H9 (cell line): ENCODE measurements around the gene PEPD. TPM values are rescaled to one million over a fixed set of nuclear protein-coding genes. Genes with fewer than 3 reads are reported as not detected.
A peak's percentile ranks its signal among the peaks of the same experiment; 100 is the strongest.

Source experiments
- DNase-seq: peaks from one replicate; pipeline ENCODE4 v3.0.0-alpha.2; 2017
- H2AFZ ChIP-seq: one replicate; pipeline ENCODE4 v1.6.1; 2013; ENCODE audit warnings: mild to moderate bottlenecking, low read length, control low read depth, moderate library complexity
- H2AK5ac ChIP-seq: 2 replicates; pipeline ENCODE4 v1.6.1; 2013; ENCODE audit warnings: low read length, control low read depth, mixed read lengths; ENCODE audit not compliant: insufficient read length
- H2BK120ac ChIP-seq: one replicate; pipeline ENCODE4 v1.6.1; 2013; ENCODE audit warnings: low read depth, mild to moderate bottlenecking, low read length, control low read depth, inconsistent platforms; ENCODE audit not compliant: poor library complexity, severe bottlenecking
- H2BK12ac ChIP-seq: 2 replicates; pipeline ENCODE4 v1.6.1; 2013; ENCODE audit warnings: low read length, control low read depth, mixed read lengths, low read depth; ENCODE audit not compliant: insufficient read length
- H2BK15ac ChIP-seq: 2 replicates; pipeline ENCODE4 v1.6.1; 2013; ENCODE audit warnings: low read depth, low read length, control low read depth
- H2BK20ac ChIP-seq: one replicate; pipeline ENCODE4 v1.6.1; 2013; ENCODE audit warnings: low read depth, mild to moderate bottlenecking, low read length, control low read depth, inconsistent platforms; ENCODE audit not compliant: poor library complexity, severe bottlenecking
- H2BK5ac ChIP-seq: 2 replicates; pipeline ENCODE4 v1.6.1; 2013; ENCODE audit warnings: low read length, control low read depth, mixed read lengths; ENCODE audit not compliant: insufficient read length
- H3K14ac ChIP-seq: 2 replicates; pipeline ENCODE4 v1.6.1; 2013; ENCODE audit warnings: low read length, control low read depth; ENCODE audit not compliant: insufficient read depth
- H3K18ac ChIP-seq: 2 replicates; pipeline ENCODE4 v1.6.1; 2013; ENCODE audit warnings: low read depth, mild to moderate bottlenecking, mixed read lengths, low read length, control low read depth; ENCODE audit not compliant: insufficient read length
- H3K23ac ChIP-seq: 2 replicates; pipeline ENCODE4 v1.6.1; 2013; ENCODE audit warnings: low read length, control low read depth, mixed read lengths, low read depth; ENCODE audit not compliant: insufficient read length
- H3K23me2 ChIP-seq: 2 replicates; pipeline ENCODE4 v1.6.1; 2013; ENCODE audit warnings: low read depth, mild to moderate bottlenecking, mixed read lengths, low read length, control low read depth; ENCODE audit not compliant: insufficient read length, poor library complexity, severe bottlenecking
- H3K27ac ChIP-seq: 2 replicates; pipeline ENCODE4 v1.5.1; 2013; ENCODE audit warnings: low read length, control low read depth, mixed read lengths, low read depth; ENCODE audit not compliant: insufficient read length
- H3K27me3 ChIP-seq: 2 replicates; pipeline ENCODE4 v1.6.1; 2013; ENCODE audit warnings: low read length, control low read depth, inconsistent platforms; ENCODE audit not compliant: insufficient read depth
- H3K4ac ChIP-seq: 2 replicates; pipeline ENCODE4 v1.6.1; 2013; ENCODE audit warnings: low read depth, mild to moderate bottlenecking, control low read depth, inconsistent platforms, low read length, moderate library complexity
- H3K4me1 ChIP-seq: 2 replicates; pipeline ENCODE4 v1.6.1; 2013; ENCODE audit warnings: low read length, control low read depth, inconsistent platforms; ENCODE audit not compliant: insufficient read depth
- H3K4me2 ChIP-seq: 2 replicates; pipeline ENCODE4 v1.6.1; 2013; ENCODE audit warnings: low read length, control low read depth, mixed read lengths; ENCODE audit not compliant: insufficient read length, insufficient read depth
- H3K56ac ChIP-seq: 2 replicates; pipeline ENCODE4 v1.6.1; 2013; ENCODE audit warnings: low read depth, mild to moderate bottlenecking, mixed read lengths, low read length, control low read depth; ENCODE audit not compliant: insufficient read length
- H3K79me1 ChIP-seq: 2 replicates; pipeline ENCODE4 v1.6.1; 2013; ENCODE audit warnings: low read depth, mild to moderate bottlenecking, moderate library complexity, low read length, control low read depth, inconsistent platforms; ENCODE audit not compliant: insufficient read depth, poor library complexity, severe bottlenecking
- H3K79me2 ChIP-seq: 2 replicates; pipeline ENCODE4 v1.6.1; 2013; ENCODE audit warnings: low read length, control low read depth, inconsistent platforms; ENCODE audit not compliant: insufficient read depth
- H3K9ac ChIP-seq: 2 replicates; pipeline ENCODE4 v1.6.1; 2013; ENCODE audit warnings: low read length, control low read depth, mixed read lengths; ENCODE audit not compliant: insufficient read length; ENCODE audit errors: extremely low read depth
- H3K9me3 ChIP-seq: one replicate; pipeline ENCODE4 v1.6.1; 2013; ENCODE audit warnings: low read depth, low read length, inconsistent platforms; ENCODE audit not compliant: control insufficient read depth
- H3T11ph ChIP-seq: one replicate; pipeline ENCODE4 v1.6.1; 2013; ENCODE audit warnings: mild to moderate bottlenecking, low read length, control low read depth, inconsistent platforms
- H4K20me1 ChIP-seq: one replicate; pipeline ENCODE4 v1.6.1; 2013; ENCODE audit not compliant: control insufficient read depth, insufficient read length, insufficient read depth
- H4K5ac ChIP-seq: 2 replicates; pipeline ENCODE4 v1.6.1; 2013; ENCODE audit warnings: low read depth, mild to moderate bottlenecking, mixed read lengths, low read length, control low read depth; ENCODE audit not compliant: insufficient read length
- H4K8ac ChIP-seq: replicated peaks from 2 replicates; pipeline ENCODE4 v1.6.1; 2013; ENCODE audit warnings: low read length, control low read depth, mixed read lengths, low read depth; ENCODE audit not compliant: insufficient read length
- H4K91ac ChIP-seq: 2 replicates; pipeline ENCODE4 v1.6.1; 2013; ENCODE audit warnings: low read depth, mild to moderate bottlenecking, moderate library complexity, mixed read lengths, low read length, control low read depth; ENCODE audit not compliant: insufficient read length
- H3K27ac Mint-ChIP-seq, 3 experiments: 2 replicates in 2 of 3; 3 replicates in 1 of 3; pipeline ENCODE4 v1.8.0; 2020 to 2021; ENCODE audit warnings: mixed read lengths in 3 of 3, mild to moderate bottlenecking in 1 of 3, moderate library complexity in 1 of 3
- H3K27me3 Mint-ChIP-seq: 2 replicates; pipeline ENCODE4 v1.8.0; 2021; ENCODE audit warnings: low read depth, mild to moderate bottlenecking, moderate library complexity, mixed read lengths
- H3K36me3 Mint-ChIP-seq, 3 experiments: 2 replicates in 2 of 3; 3 replicates in 1 of 3; pipeline ENCODE4 v1.8.0; 2020 to 2021; ENCODE audit warnings: low read depth in 3 of 3, mixed read lengths in 3 of 3; ENCODE audit not compliant: insufficient read depth in 1 of 3
- H3K4me1 Mint-ChIP-seq, 2 experiments: 2 replicates each; pipeline ENCODE4 v1.8.0; 2020; ENCODE audit warnings: mixed read lengths in 2 of 2
- H3K4me3 Mint-ChIP-seq, 2 experiments: 2 replicates in 1 of 2; 3 replicates in 1 of 2; pipeline ENCODE4 v1.8.0; 2020 to 2021; ENCODE audit warnings: mild to moderate bottlenecking in 2 of 2, mixed read lengths in 2 of 2, moderate library complexity in 1 of 2
- H3K9me3 Mint-ChIP-seq, 2 experiments: 2 replicates in 1 of 2; 3 replicates in 1 of 2; pipeline ENCODE4 v1.8.0; 2020; ENCODE audit warnings: mild to moderate bottlenecking in 2 of 2, mixed read lengths in 2 of 2, moderate library complexity in 1 of 2
- CTCF ChIP-seq: fragments of 200-600 bp; sonication (generic); conservative IDR thresholded peaks from 3 replicates; pipeline ENCODE4 v1.8.0; 2021; ENCODE audit warnings: antibody characterized with exemption, mild to moderate bottlenecking
- WGBS: extraction: QIAGEN DNeasy Blood & Tissue Kit; methylation state at CpG from one replicate; pipeline ENCODE4 v1.1.7; 2013; ENCODE audit warnings: missing lambda C conversion rate, low lambda C conversion rate, mixed read lengths; ENCODE audit not compliant: insufficient read length; ENCODE audit errors: extremely low coverage; 5-methylcytosine and 5-hydroxymethylcytosine counted together
- total RNA-seq: library from RNA; stranded (reverse); gene quantifications from 2 replicates; pipeline ENCODE4 v1.2.1, GENCODE V29; 2021

Gene PEPD
- total RNA-seq, 1 experiment from 2014 or later, result 52.8 TPM

DNA sequence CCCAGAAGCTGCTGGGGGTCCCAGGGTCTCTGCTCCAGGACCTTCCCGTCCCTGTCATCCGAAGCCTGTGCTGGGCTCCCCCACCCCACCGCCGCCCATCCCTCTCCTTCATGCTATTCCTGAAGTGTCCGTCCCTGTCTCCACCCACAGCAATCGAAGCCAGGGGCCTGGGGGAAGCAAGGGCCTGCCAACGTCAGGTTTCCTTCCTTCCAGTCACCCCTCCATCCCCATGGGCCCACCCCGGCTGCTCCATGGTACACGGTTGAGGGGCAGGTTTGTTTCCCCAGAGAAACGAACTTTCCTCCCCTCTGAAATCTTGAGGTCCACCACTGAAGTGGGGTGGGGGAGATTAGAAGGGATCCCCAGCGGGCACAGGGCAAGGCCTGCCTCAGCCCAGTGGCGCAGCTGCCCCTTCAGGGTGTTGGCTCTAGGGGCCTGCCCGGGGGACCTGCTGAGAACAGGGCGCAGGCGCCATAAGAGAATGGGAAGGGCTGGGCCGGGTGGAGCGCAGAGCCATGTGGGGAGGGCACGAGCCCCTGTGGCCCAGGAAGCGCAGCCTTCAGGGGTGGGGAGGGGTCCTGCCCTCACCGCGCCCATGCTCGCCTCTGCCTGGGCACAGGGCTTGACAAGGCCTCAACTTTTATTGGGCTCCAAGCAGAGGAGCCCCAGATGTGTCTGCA is 132.0 kb downstream of the PEPD start:
- H3K23ac ChIP-seq, result no peak overlapping the region
- H3K9me3 ChIP-seq, result no peaks in the 10 kb centered on the region
- no peak overlapping the region for H2AFZ ChIP-seq
- no peak for TF ChIP-seq CTCF
- no peaks in the 10 kb centered on the region for H3K27me3 ChIP-seq
- peaks cover 2% of the 10 kb centered on the region for H4K20me1 ChIP-seq
- no peak overlapping the region for H3K4me2 ChIP-seq
- no peak overlapping the region for H3K27ac ChIP-seq
- H3K79me1 ChIP-seq, result no peaks in the 10 kb centered on the region
- no peak overlapping the region for H4K91ac ChIP-seq
- H3K36me3 Mint-ChIP-seq, result peaks cover 0 to 5% (median 4%) of the 10 kb centered on the region in 3 experiments; a peak in 2 of 7 replicates
- H3K14ac ChIP-seq, result no peak overlapping the region
- no peak overlapping the region for H3K9ac ChIP-seq
- H3K27me3 Mint-ChIP-seq, result no peaks in the 10 kb centered on the region; the same call in 1 of the 2 replicates
- H4K5ac ChIP-seq, result no peak overlapping the region
- no peak overlapping the region for H2BK20ac ChIP-seq
- no peak overlapping the region for H3K4ac ChIP-seq
- H2BK12ac ChIP-seq, result no peak overlapping the region
- H3K4me1 ChIP-seq, result no peaks in the 10 kb centered on the region
- no peak overlapping the region for H2AK5ac ChIP-seq
- H3K4me3 Mint-ChIP-seq, result no peak overlapping the region
- no peak overlapping the region for H4K8ac ChIP-seq
- H3K56ac ChIP-seq, result no peak overlapping the region
- 0 out of 7 replicates have a peak overlapping the region, but pooled peaks of 1 of the 3 experiments have one; percentile 58 for H3K27ac Mint-ChIP-seq
- H3K9me3 Mint-ChIP-seq, result no peaks in the 10 kb centered on the region
- WGBS, result no CpG with 5 or more reads among the region's 22 CpGs
- no peak overlapping the region for H2BK15ac ChIP-seq
- H2BK120ac ChIP-seq, result no peak overlapping the region
- H3K4me1 Mint-ChIP-seq, result peaks cover 2 to 8% of the 10 kb centered on the region in 2 experiments; a peak in 2 of 4 replicates
- no peak overlapping the region for H2BK5ac ChIP-seq
- no peaks in the 10 kb centered on the region for H3K23me2 ChIP-seq
- no peak overlapping the region for H3K18ac ChIP-seq
- H3T11ph ChIP-seq, result no peak overlapping the region
- 0 out of 2 replicates have a peak, but pooled peaks cover 1% of the 10 kb centered on the region for H3K79me2 ChIP-seq
- no peak for DNase-seq
